ENCODE results near the gene UCP3.

UCP3 gene

DNA sequence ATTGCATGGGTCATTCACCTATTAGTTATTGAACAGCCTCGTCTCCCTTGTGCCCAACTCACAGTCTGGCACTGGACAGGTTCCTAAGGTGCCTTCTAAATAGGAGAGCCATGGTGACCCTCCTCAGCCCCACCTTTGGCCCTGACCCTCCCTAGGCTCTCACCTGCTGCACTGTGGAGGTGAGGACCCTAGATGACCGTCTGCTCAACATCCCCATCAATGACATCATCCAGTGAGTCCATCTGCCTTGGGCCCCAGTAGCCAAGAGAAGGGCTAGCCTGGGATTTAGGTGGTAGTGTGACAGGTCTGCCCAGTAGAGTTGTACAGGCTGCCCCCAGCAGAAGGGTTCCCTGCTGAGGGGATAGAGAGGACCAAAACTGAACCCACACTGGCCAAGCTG, 39.8 kb downstream of the UCP3 start:
- no peak overlapping the region for H3K27ac ChIP-seq (ENCODE audit: low read length)
- H3K4me2 ChIP-seq (ENCODE audit: low read length), result no peak overlapping the region
- H2AFZ ChIP-seq (ENCODE audit: low read depth, low read length), result no peak overlapping the region
- H3K4me3 ChIP-seq (ENCODE audit: low read length), result no peak overlapping the region
- no peak overlapping the region for H3K9ac ChIP-seq (ENCODE audit: low read length)
- no peak for TF ChIP-seq EZH2phosphoT487 (IDR thresholded peaks at IDR 0.05; ENCODE audit: low read depth)
- TF ChIP-seq, protein P1, sequence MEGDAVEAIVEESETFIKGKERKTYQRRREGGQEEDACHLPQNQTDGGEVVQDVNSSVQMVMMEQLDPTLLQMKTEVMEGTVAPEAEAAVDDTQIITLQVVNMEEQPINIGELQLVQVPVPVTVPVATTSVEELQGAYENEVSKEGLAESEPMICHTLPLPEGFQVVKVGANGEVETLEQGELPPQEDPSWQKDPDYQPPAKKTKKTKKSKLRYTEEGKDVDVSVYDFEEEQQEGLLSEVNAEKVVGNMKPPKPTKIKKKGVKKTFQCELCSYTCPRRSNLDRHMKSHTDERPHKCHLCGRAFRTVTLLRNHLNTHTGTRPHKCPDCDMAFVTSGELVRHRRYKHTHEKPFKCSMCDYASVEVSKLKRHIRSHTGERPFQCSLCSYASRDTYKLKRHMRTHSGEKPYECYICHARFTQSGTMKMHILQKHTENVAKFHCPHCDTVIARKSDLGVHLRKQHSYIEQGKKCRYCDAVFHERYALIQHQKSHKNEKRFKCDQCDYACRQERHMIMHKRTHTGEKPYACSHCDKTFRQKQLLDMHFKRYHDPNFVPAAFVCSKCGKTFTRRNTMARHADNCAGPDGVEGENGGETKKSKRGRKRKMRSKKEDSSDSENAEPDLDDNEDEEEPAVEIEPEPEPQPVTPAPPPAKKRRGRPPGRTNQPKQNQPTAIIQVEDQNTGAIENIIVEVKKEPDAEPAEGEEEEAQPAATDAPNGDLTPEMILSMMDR (IDR thresholded peaks at IDR 0.05; ENCODE audit: low read depth, low read length), result no peak
- peaks cover 37% of the 10 kb centered on the region for H3K4me1 ChIP-seq (ENCODE audit: low read length)
- no peaks in the 10 kb centered on the region for H3K79me2 ChIP-seq (ENCODE audit: low read length)
- H3K36me3 ChIP-seq (replicated peaks; ENCODE audit: low read depth, low read length), result peaks cover 12% of the 10 kb centered on the region
- peaks cover 20% of the 10 kb centered on the region for H4K20me1 ChIP-seq (ENCODE audit: insufficient read depth, low read length)
- no peaks in the 10 kb centered on the region for H3K9me3 ChIP-seq (ENCODE audit: insufficient read depth, low read length)
- H3K27me3 ChIP-seq (ENCODE audit: low read depth, low read length), result peaks cover 17% of the 10 kb centered on the region

DNA sequence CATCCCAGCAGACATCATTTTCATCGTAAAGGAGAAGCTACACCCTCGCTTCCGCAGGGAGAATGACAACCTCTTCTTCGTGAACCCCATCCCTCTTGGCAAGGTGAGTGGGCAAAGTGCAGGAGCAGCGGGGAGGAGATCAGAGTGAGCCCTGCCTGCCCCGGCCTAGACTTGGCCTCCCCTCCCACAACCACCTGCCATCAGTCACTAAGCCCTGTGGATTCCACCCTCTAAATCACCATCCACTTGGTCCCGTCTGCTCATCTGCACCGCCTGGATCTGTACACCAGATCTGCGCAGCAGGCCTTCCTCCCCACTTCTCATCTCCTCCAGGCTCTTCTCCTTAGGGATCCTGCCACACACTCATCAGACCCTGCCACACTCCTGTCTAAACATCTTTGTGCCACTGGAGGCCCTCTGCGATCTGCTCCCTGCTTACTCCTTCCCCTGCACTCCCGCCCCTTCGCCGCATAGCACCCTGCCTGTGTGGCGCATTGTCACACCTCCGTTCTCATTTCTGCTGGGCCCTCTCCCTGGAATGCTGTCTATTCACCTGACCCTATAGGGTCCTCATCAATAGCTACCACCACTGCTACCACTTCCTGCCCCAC, 40.4 kb downstream of the UCP3 start:
- Histone ChIP-seq H3K9me3 (ENCODE audit: insufficient read depth, low read length) (no peaks in the 10 kb centered on the region), H4K20me1 (ENCODE audit: insufficient read depth, low read length) (peaks cover 14% of the 10 kb centered on the region), H3K36me3 (replicated peaks; ENCODE audit: low read depth, low read length) (peaks cover 9% of the 10 kb centered on the region), H3K4me3 (ENCODE audit: low read length) (no peak overlapping the region), H3K9ac (ENCODE audit: low read length) (no peak overlapping the region), H3K4me2 (ENCODE audit: low read length) (no peak overlapping the region), H3K79me2 (ENCODE audit: low read length) (no peaks in the 10 kb centered on the region), H2AFZ (ENCODE audit: low read depth, low read length) (no peak overlapping the region), H3K4me1 (ENCODE audit: low read length) (peaks cover 42% of the 10 kb centered on the region), H3K27me3 (ENCODE audit: low read depth, low read length) (peaks cover 17% of the 10 kb centered on the region), H3K27ac (ENCODE audit: low read length) (no peak overlapping the region)
- TF ChIP-seq EZH2phosphoT487 (IDR thresholded peaks at IDR 0.05; ENCODE audit: low read depth), result no peak
- TF ChIP-seq, protein P1 (IDR thresholded peaks at IDR 0.05; ENCODE audit: low read depth, low read length), result no peak

DNA sequence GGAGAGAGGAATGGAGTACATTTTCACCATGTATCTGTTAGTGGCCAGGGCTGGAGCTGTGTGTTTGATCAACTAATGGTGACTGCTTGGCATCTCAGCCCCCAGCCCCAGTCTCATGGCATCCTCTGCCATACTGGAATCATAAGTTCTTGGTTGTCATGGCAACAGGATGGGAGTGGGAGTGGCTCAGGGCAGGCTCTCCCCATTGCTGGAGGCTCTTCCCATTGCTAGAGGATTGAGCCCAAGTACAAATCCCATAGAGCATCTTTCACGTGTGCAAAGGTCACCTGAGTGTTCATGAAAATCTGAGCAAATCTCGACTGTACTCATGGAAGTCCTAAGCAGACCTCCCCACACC, 43.1 kb downstream of the UCP3 start:
- Histone ChIP-seq H3K4me1 (ENCODE audit: low read length) (peaks cover 28% of the 10 kb centered on the region), H3K4me3 (ENCODE audit: low read length) (no peak overlapping the region), H3K27ac (ENCODE audit: low read length) (no peak overlapping the region), H3K9ac (ENCODE audit: low read length) (no peak overlapping the region), H2AFZ (ENCODE audit: low read depth, low read length) (no peak overlapping the region), H3K4me2 (ENCODE audit: low read length) (no peak overlapping the region), H4K20me1 (ENCODE audit: insufficient read depth, low read length) (no peaks in the 10 kb centered on the region), H3K9me3 (ENCODE audit: insufficient read depth, low read length) (no peaks in the 10 kb centered on the region), H3K36me3 (replicated peaks; ENCODE audit: low read depth, low read length) (no peaks in the 10 kb centered on the region), H3K27me3 (ENCODE audit: low read depth, low read length) (peaks cover 17% of the 10 kb centered on the region), H3K79me2 (ENCODE audit: low read length) (no peaks in the 10 kb centered on the region)
- TF ChIP-seq, protein P1 (IDR thresholded peaks at IDR 0.05; ENCODE audit: low read depth, low read length), result no peak
- no peak for TF ChIP-seq EZH2phosphoT487 (IDR thresholded peaks at IDR 0.05; ENCODE audit: low read depth)

GRCh38 chr11:73965076-73965763, 43.7 kb downstream of the UCP3 start:
- no peaks in the 10 kb centered on the region for H4K20me1 ChIP-seq (ENCODE audit: insufficient read depth, low read length)
- H3K27me3 ChIP-seq (ENCODE audit: low read depth, low read length), result peaks cover 17% of the 10 kb centered on the region
- H3K27ac ChIP-seq (ENCODE audit: low read length), result no peak overlapping the region
- H3K36me3 ChIP-seq (replicated peaks; ENCODE audit: low read depth, low read length), result no peaks in the 10 kb centered on the region
- TF ChIP-seq, protein P1 (IDR thresholded peaks at IDR 0.05; ENCODE audit: low read depth, low read length), result no peak
- TF ChIP-seq EZH2phosphoT487 (IDR thresholded peaks at IDR 0.05; ENCODE audit: low read depth), result no peak
- H3K9ac ChIP-seq (ENCODE audit: low read length), result no peak overlapping the region
- peak overlapping the region; percentile 68 for H3K4me2 ChIP-seq (ENCODE audit: low read length)
- H3K79me2 ChIP-seq (ENCODE audit: low read length), result no peaks in the 10 kb centered on the region
- H2AFZ ChIP-seq (ENCODE audit: low read depth, low read length), result no peak overlapping the region
- peaks cover 23% of the 10 kb centered on the region for H3K4me1 ChIP-seq (ENCODE audit: low read length)
- no peaks in the 10 kb centered on the region for H3K9me3 ChIP-seq (ENCODE audit: insufficient read depth, low read length)
- peak overlapping the region; percentile 61 for H3K4me3 ChIP-seq (ENCODE audit: low read length)
